Femur (tissue), 1 donor: ENCODE data around the gene MAVS.

ENCODE experiments used
- DNase-seq: peaks from one replicate; pipeline ENCODE4 v3.0.0-alpha.2; 2017

Gene MAVS

DNA sequence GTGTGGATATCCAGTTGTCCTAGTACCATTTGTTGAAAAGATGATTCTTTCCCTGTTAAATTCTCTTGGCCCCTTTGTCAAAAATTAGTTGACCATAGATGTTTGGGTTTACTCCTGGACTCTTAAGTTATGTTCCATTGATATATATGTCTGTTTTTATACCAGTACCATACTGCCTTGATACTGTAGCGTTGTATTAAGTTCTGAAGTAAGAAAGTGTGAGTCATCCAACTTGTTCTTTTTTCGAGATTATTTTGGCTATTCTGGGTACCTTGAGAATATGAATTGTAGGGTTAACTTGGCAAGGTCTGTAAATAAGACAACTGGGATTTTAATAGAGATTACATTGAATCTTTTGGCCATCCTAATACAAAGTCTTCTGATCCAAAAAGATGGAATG lies 69.1 kb downstream of the MAVS start:
- DNase-seq = no peak

DNA sequence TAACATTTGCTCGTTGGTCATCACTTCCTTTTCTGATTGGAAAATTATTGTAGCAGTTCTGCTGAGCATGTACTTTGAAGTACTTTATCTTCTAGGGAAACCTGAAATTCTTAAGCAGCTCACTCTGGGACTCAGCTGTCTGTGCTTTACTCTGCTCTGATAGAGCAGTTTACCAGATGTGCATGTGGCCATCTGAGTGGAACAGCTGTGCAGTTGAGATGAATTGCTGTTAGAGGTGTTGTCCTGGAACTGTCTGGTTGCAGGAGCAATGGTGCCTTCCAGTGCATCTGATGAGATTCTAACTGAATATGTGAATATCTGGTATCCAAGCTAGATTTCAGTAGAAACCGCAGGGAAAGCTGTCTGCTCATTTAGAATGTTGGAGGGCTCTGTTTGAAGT lies 69.7 kb downstream of the MAVS start:
- DNase-seq = no peak

GRCh38 chr20:3919352-3919751 lies 72.7 kb downstream of the MAVS start:
- DNase-seq = no peak

DNA sequence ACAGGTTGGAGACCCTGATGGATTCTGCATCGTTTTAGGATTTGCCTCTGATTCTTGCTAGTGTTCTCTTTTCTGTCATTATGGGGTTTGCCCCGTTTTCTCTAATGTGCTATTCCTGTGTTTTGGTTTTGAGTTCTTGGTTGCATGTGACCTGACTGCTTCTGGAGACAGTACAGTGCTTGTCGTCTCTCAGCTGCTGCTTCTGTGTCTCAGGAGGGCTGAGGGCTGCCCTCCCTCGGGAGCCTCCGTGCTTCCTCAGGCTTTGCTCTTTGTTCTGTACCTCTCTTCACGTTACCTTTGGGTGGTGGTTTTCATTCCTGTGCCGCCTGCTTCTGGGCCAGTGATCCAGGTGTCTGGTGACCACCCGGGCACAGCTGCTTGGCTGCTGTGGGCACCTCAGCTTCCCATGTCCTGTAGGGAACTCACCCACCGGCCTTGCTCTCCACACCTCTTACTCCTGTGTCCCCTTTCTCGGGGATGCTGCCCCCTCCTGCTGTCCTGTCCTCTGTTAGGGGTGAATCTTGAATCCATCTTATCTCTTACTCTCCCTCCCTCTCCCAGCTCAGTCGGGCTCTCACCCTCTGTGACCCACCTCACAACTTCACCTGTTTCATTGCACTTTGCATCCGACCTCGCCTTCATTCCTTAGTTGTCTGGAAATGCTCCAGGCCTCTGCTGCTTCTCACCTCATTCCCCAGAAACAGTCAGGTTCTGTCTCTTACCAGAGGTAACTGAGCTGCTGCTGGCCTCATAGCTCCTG lies 75.8 kb downstream of the MAVS start:
- DNase-seq = no peak

GRCh38 chr20:3922983-3923339 lies 76.3 kb downstream of the MAVS start:
- DNase-seq = no peak

DNA sequence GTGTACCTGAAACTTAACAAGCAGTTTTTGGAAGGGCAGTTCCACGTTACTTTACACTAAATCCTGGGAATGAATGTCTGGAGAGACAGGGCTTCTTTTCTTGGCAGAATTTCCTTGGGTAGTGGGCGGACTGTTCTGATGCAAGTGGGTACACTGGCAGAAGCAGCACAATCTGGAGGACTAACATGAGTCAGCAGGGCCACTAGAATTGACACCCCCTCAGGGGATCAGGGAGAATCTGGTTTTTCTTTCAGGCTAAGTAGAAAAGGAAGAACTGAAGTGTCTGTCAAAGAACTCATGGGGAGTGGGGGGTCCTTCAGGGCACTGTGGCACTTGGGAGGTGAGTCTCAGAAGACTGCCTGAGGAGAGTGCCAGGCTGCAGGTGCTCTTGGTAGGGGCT lies 77.2 kb downstream of the MAVS start:
- DNase-seq = no peak

GRCh38 chr20:3924304-3925112 lies 77.9 kb downstream of the MAVS start:
- no peak for DNase-seq

DNA sequence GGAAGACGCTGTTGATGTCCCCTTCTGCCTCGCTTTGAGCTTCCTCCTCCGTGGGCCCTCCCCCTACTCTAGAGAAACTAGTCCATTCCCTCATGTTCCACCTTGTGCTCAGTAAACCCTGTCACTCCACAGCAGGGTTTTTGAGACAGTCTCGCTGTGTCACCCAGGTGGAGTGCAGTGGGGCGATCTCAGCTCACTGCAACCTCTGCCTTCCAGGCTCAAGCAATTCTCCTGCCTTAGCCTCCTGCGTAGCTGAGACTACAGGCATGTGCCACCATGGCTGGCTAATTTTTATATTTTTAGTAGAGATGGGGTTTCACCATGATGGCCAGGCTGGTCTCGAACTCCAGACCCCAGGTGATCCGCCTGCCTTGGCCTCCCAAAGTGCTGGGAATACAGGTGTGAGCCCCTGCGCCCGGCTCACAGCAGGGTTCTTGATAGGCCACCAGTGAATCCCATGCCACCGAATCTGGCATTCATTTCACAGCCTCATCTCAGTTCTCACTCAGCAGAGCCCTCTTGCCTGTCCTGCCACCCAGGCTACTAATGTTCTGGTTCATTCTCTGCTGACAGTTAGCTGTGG lies 78.6 kb downstream of the MAVS start:
- no peak for DNase-seq
